HepG2 (cell line): ENCODE measurements around the gene KCNQ2. TPM values are rescaled to one million over a fixed set of nuclear protein-coding genes. Genes with fewer than 3 reads are reported as not detected.

Experiments
- CC2D1A ChIP-seq: sonication (generic); formaldehyde crosslinking; IDR thresholded peaks from 2 replicates; pipeline ENCODE4 v1.8.1; 2023; ENCODE audit warnings: mild to moderate bottlenecking, missing genetic modification reagents
- ETS1 ChIP-seq: sonication (generic); formaldehyde crosslinking; IDR thresholded peaks from 2 replicates; pipeline ENCODE4 v1.4.0; 2020; ENCODE audit warnings: missing genetic modification reagents
- EZH2 ChIP-seq: conservative IDR thresholded peaks from 2 replicates; pipeline ENCODE4 v1.6.1; 2012; ENCODE audit warnings: mild to moderate bottlenecking, low read depth, low read length, moderate library complexity
- FOXK1 ChIP-seq: sonication (generic); formaldehyde crosslinking; IDR thresholded peaks from 2 replicates; pipeline ENCODE4 v1.4.0; 2020; ENCODE audit warnings: low read depth, missing genetic modification reagents, borderline replicate concordance
- FOXK2 ChIP-seq: fragments of 450-650 bp; IDR thresholded peaks from 2 replicates; pipeline ENCODE4 v1.6.1; 2016
- HNF4A ChIP-seq: sonication (generic); formaldehyde crosslinking; IDR thresholded peaks from 2 replicates; pipeline ENCODE4 v1.4.0; 2020; ENCODE audit warnings: missing genetic modification reagents
- HNRNPLL ChIP-seq: fragments of 200-400 bp; formaldehyde crosslinking; IDR thresholded peaks from 2 replicates; pipeline ENCODE4 v1.6.1; 2017; ENCODE audit warnings: mild to moderate bottlenecking, low read depth, low read length; ENCODE audit not compliant: poor library complexity, severe bottlenecking
- KLF16 ChIP-seq, 2 experiments: sonication (generic) in 1 of 2; formaldehyde crosslinking in 1 of 2; IDR thresholded peaks; 2 replicates each; pipeline versions ENCODE4 v1.6.1 to v1.8.0; 2016 to 2023; ENCODE audit warnings: missing genetic modification reagents in 2 of 2, missing compliant biosample characterization in 1 of 2
- MEIS2 ChIP-seq: sonication (generic); formaldehyde crosslinking; IDR thresholded peaks from 2 replicates; pipeline ENCODE4 v1.9.0; 2021; ENCODE audit warnings: mild to moderate bottlenecking, missing genetic modification reagents
- SETDB1 ChIP-seq: sonication (generic); formaldehyde crosslinking; IDR thresholded peaks from 2 replicates; pipeline ENCODE4 v1.5.1; 2020; ENCODE audit warnings: missing genetic modification reagents, mild to moderate bottlenecking, borderline replicate concordance
- SIN3A ChIP-seq: IDR thresholded peaks from 2 replicates; pipeline ENCODE4 v1.6.1; 2011; ENCODE audit warnings: low read depth, mild to moderate bottlenecking, control low read depth, low read length, borderline replicate concordance
- YY1 ChIP-seq: IDR thresholded peaks from 2 replicates; pipeline ENCODE4 v1.6.1; 2011; ENCODE audit warnings: low read length, low read depth, moderate library complexity, mild to moderate bottlenecking; ENCODE audit not compliant: insufficient read depth, insufficient replicate concordance
- ZFAT ChIP-seq: sonication (generic); formaldehyde crosslinking; conservative IDR thresholded peaks from 2 replicates; pipeline ENCODE4 v1.8.1; 2023; ENCODE audit warnings: missing genetic modification reagents, inconsistent platforms
- ZFP37 ChIP-seq: sonication (generic); formaldehyde crosslinking; IDR thresholded peaks from 2 replicates; pipeline ENCODE4 v1.4.0; 2020; ENCODE audit warnings: missing genetic modification reagents, borderline replicate concordance
- ZFY ChIP-seq: sonication (generic); formaldehyde crosslinking; IDR thresholded peaks from 2 replicates; pipeline ENCODE4 v1.4.0; 2020; ENCODE audit warnings: missing genetic modification reagents
- ZNF33A ChIP-seq: sonication (generic); formaldehyde crosslinking; IDR thresholded peaks from 2 replicates; pipeline ENCODE4 v1.5.1; 2020; ENCODE audit warnings: missing genetic modification reagents, mild to moderate bottlenecking, moderate library complexity, borderline replicate concordance
- ZNF547 ChIP-seq: sonication (generic); formaldehyde crosslinking; IDR thresholded peaks from 2 replicates; pipeline ENCODE4 v1.5.1; 2020; ENCODE audit warnings: mild to moderate bottlenecking, missing genetic modification reagents
- ZNF639 ChIP-seq: conservative IDR thresholded peaks from 2 replicates; pipeline ENCODE4 v1.6.1; 2018; ENCODE audit warnings: missing genetic modification reagents
- ZNF704 ChIP-seq: sonication (generic); formaldehyde crosslinking; IDR thresholded peaks from 2 replicates; pipeline ENCODE4 v1.8.1; 2023; ENCODE audit warnings: mild to moderate bottlenecking, inconsistent platforms, moderate library complexity, missing genetic modification reagents, borderline replicate concordance
- ZNF839 ChIP-seq: sonication (generic); formaldehyde crosslinking; IDR thresholded peaks from 2 replicates; pipeline ENCODE4 v1.4.0; 2020; ENCODE audit warnings: missing genetic modification reagents, mild to moderate bottlenecking, borderline replicate concordance
- ZSCAN20 ChIP-seq: sonication (generic); formaldehyde crosslinking; IDR thresholded peaks from 2 replicates; pipeline ENCODE4 v1.4.0; 2020; ENCODE audit warnings: missing genetic modification reagents, mild to moderate bottlenecking, borderline replicate concordance
- ZSCAN29 ChIP-seq: sonication (generic); formaldehyde crosslinking; conservative IDR thresholded peaks from 2 replicates; pipeline ENCODE4 v1.4.0; 2020; ENCODE audit warnings: mild to moderate bottlenecking, missing genetic modification reagents
- polyA plus RNA-seq, 8 experiments: library from polyadenylated mRNA; depleted of rRNA in 3 of 8; stranded (reverse) in 7 of 8; unstranded in 1 of 8; fragments of >200 nt; fragmentation: Illumina TruSeq in 4 of 8; extraction: Trizol in 4 of 8; gene quantifications; 2 replicates each; pipeline versions ENCODE4 v1.2.1 to v1.2.3, GENCODE V29; 2011 to 2016; ENCODE audit warnings: low read depth in 4 of 8, missing spikeins in 1 of 8, mixed read lengths in 1 of 8; ENCODE audit not compliant: insufficient read depth in 1 of 8
- total RNA-seq, 5 experiments: library from RNA; depleted of rRNA; stranded (reverse); fragments of >200 nt; fragmentation: Illumina TruSeq; extraction: Trizol; gene quantifications; 2 replicates each; pipeline ENCODE4 v1.2.3, GENCODE V29; 2016; ENCODE audit warnings: low read depth in 1 of 5
- TF ChIP-seq, protein P1 (sequence below): sonication (generic); formaldehyde crosslinking; IDR thresholded peaks from 2 replicates; pipeline ENCODE4 v1.4.0; 2020; ENCODE audit warnings: missing genetic modification reagents, borderline replicate concordance

Gene KCNQ2
- total and polyA plus RNA-seq, 2 of the 13 experiments (the other 11 are each of a cell fraction or from before 2014, with no cell fraction given): not detected

DNA sequence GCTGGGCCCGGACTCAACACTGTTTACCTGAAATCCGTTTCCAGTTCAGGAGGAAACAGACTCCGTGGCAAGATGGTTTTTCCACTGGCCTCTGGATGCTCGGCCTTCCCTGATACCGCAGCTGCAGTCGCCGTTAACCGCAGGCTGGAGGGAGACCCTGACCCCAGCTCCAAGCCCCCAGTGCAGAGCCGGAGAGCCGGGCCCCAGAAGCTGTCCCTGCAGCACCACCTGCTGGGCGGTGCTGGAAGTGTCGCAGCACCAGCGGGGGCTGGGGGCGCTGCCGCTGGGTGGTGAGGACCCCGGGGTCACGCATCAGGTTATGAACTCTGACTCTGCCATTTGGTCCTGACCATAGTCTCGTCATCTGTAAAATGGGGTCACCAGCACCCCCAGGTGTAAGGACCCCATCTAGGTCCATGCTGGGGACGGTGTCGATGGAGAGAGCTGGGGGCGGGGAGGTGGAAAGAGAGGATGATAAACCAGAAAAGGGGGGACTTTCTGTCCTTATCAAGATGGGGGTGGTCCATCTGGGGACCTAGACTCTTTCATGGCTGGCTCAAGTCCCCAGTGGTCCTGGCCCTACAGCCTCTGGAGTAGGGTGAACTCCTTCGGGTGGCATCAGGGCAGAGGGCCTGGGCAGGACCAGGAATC, 90.5 kb downstream of the KCNQ2 start (continued):
- TF ChIP-seq KLF16 (CRISPR knock-in tag; IDR thresholded peaks at IDR 0.05): 0 out of 4 replicates have a peak, but pooled peaks of 1 of the 2 experiments have one; percentile 37
- TF ChIP-seq EZH2: peak; percentile 54; the same call in 1 of the 2 replicates
- no peak for TF ChIP-seq HNF4A
- TF ChIP-seq YY1: no peak
- TF ChIP-seq FOXK1 (CRISPR knock-in tag): no peak
- TF ChIP-seq, protein P1, sequence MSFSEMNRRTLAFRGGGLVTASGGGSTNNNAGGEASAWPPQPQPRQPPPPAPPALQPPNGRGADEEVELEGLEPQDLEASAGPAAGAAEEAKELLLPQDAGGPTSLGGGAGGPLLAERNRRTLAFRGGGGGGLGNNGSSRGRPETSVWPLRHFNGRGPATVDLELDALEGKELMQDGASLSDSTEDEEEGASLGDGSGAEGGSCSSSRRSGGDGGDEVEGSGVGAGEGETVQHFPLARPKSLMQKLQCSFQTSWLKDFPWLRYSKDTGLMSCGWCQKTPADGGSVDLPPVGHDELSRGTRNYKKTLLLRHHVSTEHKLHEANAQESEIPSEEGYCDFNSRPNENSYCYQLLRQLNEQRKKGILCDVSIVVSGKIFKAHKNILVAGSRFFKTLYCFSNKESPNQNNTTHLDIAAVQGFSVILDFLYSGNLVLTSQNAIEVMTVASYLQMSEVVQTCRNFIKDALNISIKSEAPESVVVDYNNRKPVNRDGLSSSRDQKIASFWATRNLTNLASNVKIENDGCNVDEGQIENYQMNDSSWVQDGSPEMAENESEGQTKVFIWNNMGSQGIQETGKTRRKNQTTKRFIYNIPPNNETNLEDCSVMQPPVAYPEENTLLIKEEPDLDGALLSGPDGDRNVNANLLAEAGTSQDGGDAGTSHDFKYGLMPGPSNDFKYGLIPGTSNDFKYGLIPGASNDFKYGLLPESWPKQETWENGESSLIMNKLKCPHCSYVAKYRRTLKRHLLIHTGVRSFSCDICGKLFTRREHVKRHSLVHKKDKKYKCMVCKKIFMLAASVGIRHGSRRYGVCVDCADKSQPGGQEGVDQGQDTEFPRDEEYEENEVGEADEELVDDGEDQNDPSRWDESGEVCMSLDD (CRISPR knock-in tag): 0 out of 2 replicates have a peak, but pooled peaks have one; percentile 45
- TF ChIP-seq SIN3A: no peak
- no peak for TF ChIP-seq SETDB1 (CRISPR knock-in tag)
- TF ChIP-seq ZSCAN20 (CRISPR knock-in tag): peak; percentile 69; the same call in 1 of the 2 replicates
- peak; percentile 60; the same call in 1 of the 2 replicates for TF ChIP-seq ZNF704 (CRISPR knock-in tag)
- TF ChIP-seq ZFP37 (CRISPR knock-in tag): 0 out of 2 replicates have a peak, but pooled peaks have one; percentile 57
- TF ChIP-seq ZSCAN29 (CRISPR knock-in tag): no peak
- TF ChIP-seq HNRNPLL: peak; percentile 55
- TF ChIP-seq CC2D1A (CRISPR knock-in tag): no peak
- TF ChIP-seq ZFAT (CRISPR knock-in tag): no peak
- TF ChIP-seq ZNF839 (CRISPR knock-in tag): 0 out of 2 replicates have a peak, but pooled peaks have one; percentile 34
- TF ChIP-seq ZNF639 (CRISPR knock-in tag): no peak
- TF ChIP-seq ZFY (CRISPR knock-in tag): peak; percentile 34; the same call in 1 of the 2 replicates
- no peak for TF ChIP-seq ETS1 (CRISPR knock-in tag)
- 0 out of 2 replicates have a peak, but pooled peaks have one; percentile 77 for TF ChIP-seq MEIS2
- peak; percentile 77; the same call in 1 of the 2 replicates for TF ChIP-seq ZNF547 (CRISPR knock-in tag)
- TF ChIP-seq FOXK2: no peak
- no peak for TF ChIP-seq ZNF33A
